Hematopoietic multipotent progenitor cell treated with erythropoietin and hydrocortisone succinate and interleukin-3 and kit ligand, for 15 days (in vitro differentiated cells): ENCODE measurements around the gene CAMKK2.
"Not testable (repeated sequence)": the region's sequence is repeated elsewhere in the genome, so short reads cannot be mapped to it uniquely, and the experiment has no call there.

Source experiments
- DNase-seq: peaks from one replicate; pipeline ENCODE4 v3.0.0-alpha.2; 2015; ENCODE audit warnings: low spot score

CAMKK2 gene

GRCh38 chr12:121296618-121297434 is at the start of gene CAMKK2:
CAMKK2 (minus strand) TSS chr12:121296709; CDS start chr12:121274526, 22,183 bp downstream.
- DNase-seq: peak; percentile 82

DNA sequence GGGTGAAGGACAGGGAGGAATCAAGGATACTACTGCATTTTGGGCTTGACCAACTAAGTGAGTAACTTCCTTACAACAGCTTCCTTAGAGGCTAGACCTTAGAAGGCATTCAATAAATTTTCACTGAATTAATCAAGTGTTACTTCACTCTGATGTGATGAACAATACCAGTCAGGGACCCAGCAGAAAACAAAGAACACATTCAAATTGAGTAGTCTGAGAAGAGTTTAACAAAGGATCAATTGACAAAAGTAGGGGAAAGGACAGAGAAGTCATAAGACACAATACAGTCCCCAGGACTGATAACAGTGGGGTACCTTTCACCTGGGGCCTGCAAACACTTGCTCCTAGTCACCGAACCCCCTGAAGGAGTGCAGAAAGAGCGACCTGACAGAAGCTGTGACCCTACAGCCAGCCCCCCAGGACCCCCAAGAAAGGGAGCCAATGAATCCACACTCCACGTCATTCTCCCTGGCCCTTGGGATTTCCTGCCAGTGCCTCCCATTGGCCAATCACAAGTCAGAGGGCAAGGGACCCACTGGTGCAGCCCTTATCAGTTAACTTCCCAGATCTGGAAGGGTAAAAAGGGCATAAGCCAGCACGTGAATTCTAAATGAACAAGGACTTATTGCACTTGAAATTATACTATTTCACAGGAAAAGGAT is 48.8 kb upstream of the CAMKK2 start:
- no peak for DNase-seq

- DNase-seq: no peak
Observed at GRCh38 chr12:121344506-121344905, 48.0 kb upstream of the CAMKK2 start.

GRCh38 chr12:121337416-121337815 is 40.9 kb upstream of the CAMKK2 start:
- DNase-seq: no peak

GRCh38 chr12:121334513-121335343 is 38.2 kb upstream of the CAMKK2 start:
- peak; percentile 77 for DNase-seq

- no peak for DNase-seq
Observed at GRCh38 chr12:121333747-121334146, 37.2 kb upstream of the CAMKK2 start.

- no peak for DNase-seq
Observed at GRCh38 chr12:121331248-121331647, 34.7 kb upstream of the CAMKK2 start.

DNA sequence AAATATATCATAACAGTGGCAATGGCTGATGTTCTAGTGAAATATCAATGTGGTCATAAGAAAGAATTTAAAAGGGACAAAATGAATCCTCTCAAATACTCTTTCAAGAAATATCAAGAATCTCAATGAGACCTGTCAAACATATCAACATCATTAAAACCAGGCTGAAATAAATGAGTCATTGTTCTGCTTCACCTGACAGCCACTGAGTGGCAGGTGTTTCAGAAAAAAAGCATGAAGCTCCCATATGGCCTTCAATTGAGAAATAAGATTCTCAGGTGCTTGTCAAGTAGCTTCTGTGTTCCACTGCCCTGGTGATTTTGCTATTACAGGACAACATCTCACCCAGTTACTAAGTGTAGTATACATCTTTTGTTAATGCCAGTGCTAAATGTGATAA is 34.2 kb upstream of the CAMKK2 start:
- DNase-seq: no peak

DNA sequence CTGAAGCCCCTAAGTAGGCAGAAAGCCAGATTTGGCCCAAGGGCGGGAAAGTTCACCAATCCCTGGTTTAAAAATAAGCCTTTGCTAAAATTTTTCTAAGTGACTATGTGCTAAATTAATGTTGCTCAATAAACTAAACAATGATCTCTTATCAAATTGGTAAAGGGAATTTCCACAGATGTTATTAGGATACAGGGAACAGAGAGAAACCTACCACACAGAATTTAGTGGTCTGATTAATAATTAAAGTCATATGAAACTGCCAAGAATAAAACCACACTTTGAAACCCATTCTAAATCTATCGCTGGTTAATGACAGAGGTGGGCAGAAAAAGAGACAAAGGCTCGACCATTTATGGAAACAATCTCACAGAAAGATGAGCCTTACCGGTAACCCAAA is 33.7 kb upstream of the CAMKK2 start:
- no peak for DNase-seq

DNA sequence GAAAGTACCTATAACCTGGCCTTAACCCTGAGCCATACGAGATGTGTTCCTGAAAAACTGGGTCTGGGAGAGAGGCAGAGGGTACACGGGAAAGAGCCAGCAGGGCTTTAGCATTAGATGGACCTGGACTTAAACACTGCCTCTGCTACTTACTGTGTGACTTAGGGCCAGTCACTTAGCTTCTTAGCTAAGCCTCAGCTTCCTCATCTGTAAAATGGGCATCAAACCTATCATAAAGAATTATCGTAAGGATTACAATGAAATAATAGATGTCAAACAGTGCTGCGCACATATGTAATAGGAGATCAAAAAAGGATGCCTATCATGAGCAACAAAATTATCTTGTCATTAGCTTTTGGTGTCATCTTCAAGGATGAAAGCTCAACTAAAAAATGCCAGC is 32.1 kb upstream of the CAMKK2 start:
- no peak for DNase-seq

DNA sequence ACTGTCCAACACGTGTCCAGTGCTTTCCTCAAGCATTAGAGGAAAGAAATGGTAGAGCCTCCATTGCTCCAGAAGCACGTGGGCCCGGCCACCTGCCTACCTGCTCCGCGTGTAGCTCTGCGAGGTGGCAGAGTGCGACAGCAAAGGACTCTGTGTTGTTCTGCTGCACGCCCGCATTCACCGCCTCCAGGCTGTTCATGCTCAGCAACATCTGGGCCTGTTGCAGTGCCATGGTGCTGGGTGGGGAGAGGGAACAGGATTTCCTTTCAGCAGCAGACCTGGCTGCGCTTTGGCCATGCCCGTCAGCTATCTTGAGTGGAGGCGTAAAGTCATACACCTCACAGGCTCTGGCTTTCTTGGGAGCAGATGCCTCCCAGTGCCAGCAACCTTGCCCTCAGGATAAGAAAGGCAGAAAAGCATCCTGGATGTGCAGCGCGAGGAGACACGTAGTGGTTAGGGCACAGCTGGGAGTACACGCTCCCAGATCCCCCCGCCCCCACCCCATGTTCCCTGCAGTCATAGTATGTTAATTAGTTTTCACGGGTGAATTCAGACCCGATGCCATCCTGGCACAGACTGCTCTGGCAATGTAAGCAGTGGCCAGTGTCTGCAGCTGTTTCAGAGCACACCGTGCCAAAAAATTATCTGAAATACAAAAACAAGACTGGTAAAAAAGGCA is 30.6 kb upstream of the CAMKK2 start:
- no peak for DNase-seq

- DNase-seq: no peak
Observed at GRCh38 chr12:121325922-121326396, 29.4 kb upstream of the CAMKK2 start.

GRCh38 chr12:121323908-121324307 is 27.4 kb upstream of the CAMKK2 start:
- DNase-seq: no peak

DNA sequence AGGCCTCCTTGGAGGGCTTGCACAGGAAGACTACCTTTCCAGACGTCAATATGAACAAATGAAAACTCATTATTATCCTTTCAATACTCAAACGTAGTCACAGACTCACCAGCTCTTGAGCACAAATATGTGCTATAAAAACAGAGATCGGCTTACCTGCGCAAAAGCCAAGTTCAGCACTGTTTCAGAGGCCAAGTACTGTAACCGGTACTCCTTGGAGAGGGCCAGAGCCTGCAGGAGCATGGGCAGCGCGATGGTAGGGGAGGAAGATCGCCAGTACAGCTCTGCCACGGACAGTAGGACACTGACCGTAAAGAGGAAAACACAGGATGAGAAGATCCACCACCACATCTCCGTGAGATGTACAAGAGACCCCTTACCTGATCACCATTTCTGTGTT is 21.6 kb upstream of the CAMKK2 start:
- DNase-seq: no peak

DNA sequence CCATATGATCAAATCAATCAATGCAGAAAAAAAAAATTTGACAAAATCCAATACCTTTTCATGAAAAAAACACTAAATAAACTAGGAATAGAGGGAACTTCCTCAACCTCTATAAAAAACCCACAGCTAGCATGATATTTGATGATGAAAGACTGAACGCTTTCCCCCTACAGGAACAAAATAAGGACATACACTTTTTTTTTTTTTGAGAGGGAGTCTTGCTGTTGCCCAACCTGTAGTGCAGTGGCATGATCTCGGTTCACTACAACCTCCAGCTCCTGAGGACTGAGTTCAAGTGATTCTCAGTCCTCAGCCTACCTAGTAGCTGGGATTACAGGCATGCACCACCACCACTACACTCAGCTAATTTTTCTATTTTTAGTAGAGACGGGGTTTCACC is 17.9 kb upstream of the CAMKK2 start:
- DNase-seq: no peak

DNA sequence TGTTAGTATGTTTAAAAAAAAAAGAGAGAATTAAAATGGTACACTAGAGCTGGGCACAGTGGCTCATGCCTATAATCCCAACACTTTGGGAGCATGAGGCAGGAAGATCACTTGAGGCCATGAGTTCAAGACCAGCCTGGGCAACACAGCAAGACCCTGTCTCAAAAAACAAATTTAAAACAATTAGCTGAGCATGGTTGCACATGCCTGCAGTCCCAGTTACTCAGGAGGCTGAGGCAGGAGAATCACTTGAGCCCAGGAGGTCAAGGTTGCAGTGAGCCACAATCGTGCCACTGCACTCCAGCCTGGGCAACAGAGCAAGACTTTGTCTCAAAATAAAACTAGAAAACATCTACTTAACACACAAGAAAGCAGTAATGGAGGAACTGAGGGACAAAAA is 13.7 kb upstream of the CAMKK2 start:
- DNase-seq: not testable (repeated sequence)

GRCh38 chr12:121307397-121307796 is 10.9 kb upstream of the CAMKK2 start:
- not testable (repeated sequence) for DNase-seq

DNA sequence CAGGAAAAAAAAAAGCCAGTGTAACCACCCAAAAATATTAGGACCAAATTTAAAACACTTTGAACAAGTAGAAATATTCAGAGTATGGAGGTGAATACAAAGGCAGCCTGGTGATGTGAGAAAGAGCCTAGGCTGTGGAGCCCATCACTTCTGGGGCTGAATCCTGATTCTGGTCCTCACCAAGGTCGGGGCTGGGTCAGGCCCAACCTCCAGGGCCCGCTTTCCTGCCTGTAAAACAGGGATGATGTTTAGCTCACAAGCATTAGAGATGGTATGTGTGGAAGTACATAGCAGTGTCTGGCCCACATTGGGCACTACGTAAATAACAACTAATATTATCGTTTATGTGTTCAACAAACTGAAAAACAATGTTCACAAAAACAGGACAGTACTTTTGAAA is 7.8 kb upstream of the CAMKK2 start:
- no peak for DNase-seq

DNA sequence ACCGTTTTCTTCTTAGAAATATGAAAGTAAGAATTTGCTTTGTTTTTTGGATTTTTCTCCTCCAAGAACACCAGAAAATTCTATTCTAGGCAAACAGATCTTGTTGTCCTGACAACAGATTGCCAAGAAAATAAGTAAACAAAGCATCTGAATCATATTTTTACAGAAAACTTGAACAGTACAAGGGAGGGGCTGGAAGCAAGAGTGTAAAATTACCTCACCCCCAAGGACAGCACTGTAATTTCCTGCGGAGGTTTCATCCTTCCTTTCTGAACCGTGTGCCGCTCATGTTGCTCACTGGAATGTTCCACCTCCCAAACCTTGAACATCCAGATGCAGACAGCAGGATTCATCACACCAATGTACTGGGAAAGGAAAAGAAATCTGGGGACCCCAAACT is 5.4 kb upstream of the CAMKK2 start:
- no peak for DNase-seq

DNA sequence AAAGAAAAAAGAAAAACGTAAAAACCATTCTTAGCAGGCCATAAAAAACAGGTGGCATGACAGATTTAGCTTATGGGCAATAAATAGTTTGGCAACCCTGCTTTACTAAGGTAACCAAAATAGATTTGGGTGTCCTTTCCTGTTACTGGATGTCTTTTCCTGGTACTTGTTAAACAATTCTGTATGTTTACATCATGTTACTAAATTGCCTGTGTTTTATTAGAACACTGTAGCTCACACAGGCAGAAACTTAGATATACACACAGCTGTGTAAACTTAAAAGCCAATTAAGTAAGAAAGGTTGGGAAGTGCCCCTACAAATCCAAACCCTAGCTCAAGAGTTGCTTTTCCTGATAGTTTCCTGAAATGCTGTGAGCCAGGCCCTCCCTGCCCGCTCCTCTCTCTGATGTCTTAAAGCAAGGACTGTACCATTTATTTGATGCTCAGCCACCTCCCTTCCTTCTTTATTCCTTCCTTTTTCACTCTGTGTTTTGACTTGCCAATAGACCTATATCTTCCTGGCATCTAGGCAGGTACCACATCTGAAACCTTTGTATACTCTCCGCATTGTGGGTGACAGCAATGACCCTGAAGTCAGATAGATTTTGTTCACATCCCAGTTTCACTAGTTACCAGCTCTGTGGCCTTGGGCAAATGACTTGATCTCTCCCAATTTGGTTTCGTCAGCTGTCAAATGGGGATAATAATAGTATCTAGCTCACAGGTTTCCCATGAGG is 3.7 kb upstream of the CAMKK2 start:
- no peak for DNase-seq

- no peak for DNase-seq
Observed at GRCh38 chr12:121299662-121300061, 3.2 kb upstream of the CAMKK2 start.
